ENCODE data around the gene LYPD5.

LYPD5 gene

DNA sequence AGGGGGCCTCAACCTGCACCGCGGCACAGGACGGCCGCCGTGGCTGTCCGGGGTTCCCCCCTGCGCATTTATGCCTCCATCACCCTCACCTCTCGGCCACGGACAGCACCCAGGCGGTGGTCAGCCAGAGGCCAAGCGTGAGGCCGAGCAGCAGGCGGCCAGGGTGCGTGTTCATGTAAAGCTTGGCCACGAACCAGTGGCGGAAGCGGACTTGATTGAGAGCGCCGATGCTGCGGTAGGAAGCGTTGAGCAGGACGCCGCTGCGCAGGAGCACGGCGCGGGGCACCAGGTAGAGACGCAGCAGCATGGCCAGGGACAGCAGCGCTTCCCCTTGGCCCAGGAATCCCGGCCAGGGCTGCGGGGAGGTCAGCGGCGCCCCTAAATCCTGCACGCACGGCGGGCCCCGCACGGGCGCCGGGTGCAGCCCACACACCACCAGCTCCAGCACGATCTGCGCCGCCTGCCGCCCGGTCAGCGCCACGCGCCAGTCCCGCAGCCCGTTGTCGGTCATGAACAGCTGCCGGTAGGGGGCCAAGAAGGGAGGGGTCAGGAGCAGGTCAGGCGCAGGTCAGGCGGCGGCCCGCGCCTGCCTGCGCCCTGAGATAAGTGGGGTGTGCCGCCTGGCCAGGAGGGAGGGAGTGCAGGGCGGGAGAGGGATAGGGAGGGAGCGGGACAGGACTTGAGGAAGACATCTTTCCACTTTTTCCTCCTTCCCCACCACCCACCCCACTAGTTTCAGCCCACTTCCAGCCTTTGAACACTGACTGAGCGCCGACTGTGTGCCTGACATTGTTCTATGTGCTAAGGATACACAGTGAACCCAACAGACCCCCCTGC, 27.9 kb downstream of the LYPD5 start:
- TF ChIP-seq, protein P1, sequence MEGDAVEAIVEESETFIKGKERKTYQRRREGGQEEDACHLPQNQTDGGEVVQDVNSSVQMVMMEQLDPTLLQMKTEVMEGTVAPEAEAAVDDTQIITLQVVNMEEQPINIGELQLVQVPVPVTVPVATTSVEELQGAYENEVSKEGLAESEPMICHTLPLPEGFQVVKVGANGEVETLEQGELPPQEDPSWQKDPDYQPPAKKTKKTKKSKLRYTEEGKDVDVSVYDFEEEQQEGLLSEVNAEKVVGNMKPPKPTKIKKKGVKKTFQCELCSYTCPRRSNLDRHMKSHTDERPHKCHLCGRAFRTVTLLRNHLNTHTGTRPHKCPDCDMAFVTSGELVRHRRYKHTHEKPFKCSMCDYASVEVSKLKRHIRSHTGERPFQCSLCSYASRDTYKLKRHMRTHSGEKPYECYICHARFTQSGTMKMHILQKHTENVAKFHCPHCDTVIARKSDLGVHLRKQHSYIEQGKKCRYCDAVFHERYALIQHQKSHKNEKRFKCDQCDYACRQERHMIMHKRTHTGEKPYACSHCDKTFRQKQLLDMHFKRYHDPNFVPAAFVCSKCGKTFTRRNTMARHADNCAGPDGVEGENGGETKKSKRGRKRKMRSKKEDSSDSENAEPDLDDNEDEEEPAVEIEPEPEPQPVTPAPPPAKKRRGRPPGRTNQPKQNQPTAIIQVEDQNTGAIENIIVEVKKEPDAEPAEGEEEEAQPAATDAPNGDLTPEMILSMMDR (IDR thresholded peaks at IDR 0.05; ENCODE audit: low read depth, low read length) = peak; percentile 64
- no peak for DNase-seq (ENCODE audit: extremely low read depth, low read depth)

DNA sequence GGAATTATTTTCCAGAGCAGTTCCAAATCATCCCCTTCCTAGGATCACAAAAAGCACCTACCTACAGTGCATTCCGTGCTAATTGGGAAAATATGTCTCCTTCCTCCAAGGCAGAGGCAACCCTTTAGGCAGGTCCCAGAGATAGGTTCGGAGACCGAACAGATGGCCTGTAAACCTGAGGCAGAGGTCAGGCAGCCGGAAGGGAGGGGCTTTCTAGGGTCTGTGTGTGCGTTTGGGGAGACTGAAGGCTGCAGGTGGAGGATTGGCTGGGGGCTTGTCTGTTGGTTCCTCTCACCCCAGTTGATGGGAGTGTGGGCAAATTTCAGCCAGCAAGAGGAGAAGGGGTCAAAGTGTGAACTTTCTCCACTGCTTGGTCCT, 28.5 kb downstream of the LYPD5 start:
- TF ChIP-seq, protein P1 (IDR thresholded peaks at IDR 0.05; ENCODE audit: low read depth, low read length) = no peak
- DNase-seq (ENCODE audit: extremely low read depth, low read depth) = no peak

DNA sequence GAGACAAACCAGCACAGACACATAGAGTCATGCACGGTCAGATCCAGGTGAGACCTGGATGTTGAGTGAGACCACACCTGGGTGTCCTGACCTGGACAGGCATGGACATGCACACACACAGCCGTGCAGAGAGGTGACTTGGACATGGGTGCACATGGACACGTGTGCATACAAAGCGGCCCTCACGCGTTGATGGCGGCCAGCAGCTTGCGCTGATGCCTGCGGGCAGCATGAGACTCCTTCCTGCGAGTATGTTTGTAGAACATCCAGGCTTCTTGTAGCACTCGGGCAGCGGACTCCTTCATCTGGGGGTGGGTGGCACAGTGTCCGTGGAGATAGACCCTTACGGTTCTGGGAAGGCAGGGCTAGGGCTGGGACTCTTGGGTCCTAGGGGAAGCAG, 33.0 kb downstream of the LYPD5 start:
- no peak for DNase-seq (ENCODE audit: extremely low read depth, low read depth)
- TF ChIP-seq, protein P1 (IDR thresholded peaks at IDR 0.05; ENCODE audit: low read depth, low read length) = no peak

DNA sequence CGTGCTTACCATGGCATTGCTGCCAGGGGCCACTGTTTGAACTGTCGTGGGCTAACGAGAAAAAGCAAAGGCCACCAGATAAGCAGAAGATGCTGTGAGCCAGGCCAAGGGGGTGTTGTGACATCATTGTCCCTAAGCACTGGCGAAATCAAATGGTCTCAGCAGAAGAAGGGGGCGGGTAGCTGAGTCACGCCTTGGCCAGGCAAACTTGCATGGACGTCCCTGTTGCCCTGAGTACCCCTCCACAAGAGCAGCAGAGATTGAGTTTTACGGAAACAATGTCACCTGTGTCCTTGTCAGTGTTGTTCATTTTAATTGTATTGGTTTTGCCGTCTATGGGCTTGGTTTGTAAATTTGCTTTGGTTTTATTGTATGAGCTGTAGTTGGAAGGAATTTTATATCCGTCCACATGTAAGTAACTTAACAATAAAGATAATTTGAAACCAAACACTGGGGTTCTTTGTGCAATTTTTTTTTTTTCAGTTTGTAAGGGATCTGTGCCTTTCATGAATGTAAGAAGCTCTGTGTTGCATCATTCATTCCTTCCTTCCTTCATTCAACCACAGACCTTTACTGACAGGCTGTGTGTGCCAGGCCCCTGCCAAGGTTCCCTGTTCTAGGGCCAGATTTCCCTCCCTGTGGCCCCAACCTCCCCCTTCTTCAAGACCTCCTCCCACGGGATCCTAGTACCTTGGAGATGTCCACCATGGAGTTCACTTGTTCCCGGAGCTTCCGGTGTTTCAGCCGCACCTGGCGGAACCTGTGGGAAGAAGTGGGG, 33.8 kb downstream of the LYPD5 start:
- DNase-seq (ENCODE audit: extremely low read depth, low read depth) = no peak
- TF ChIP-seq, protein P1 (IDR thresholded peaks at IDR 0.05; ENCODE audit: low read depth, low read length) = no peak

DNA sequence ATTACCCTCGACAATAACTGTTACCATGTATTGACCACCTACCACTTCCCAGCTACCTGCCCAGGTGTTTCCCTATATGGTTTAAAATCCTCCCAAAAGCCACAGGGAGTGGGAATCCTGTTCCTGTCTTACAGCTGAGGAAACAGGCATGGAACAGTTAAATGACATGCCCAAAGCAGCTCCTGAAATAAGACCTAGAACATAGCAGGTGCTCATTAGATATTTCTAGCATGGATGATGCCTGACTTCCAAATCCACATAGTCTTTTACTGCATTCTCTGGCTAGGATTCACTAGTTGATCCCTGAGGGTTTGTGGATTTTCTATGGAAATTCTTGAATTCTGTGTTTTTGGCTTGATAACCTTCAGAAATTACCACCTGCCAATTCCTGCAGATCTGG, 34.4 kb downstream of the LYPD5 start:
- DNase-seq (ENCODE audit: extremely low read depth, low read depth) = no peak
- TF ChIP-seq, protein P1 (IDR thresholded peaks at IDR 0.05; ENCODE audit: low read depth, low read length) = no peak

DNA sequence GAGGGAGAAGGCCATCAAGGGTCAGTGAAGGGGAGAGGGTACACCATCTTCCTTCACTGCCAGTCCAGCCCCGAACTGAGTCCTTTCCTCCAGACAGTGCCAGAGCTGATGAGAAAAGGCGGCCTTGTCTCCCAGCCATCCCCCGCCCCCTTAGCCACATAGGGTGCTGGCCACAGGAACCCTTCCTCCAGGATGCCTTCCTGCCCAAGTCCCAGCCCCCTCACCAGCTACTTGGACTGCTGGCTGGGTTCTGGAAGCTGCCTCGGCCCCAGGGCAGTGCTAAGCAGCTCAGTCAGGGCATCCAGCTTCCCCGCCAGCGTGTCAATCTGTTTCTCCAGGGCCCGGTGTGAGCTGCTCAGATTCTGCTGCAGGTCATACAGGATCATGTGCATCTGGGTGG, 34.9 kb downstream of the LYPD5 start:
- no peak for DNase-seq (ENCODE audit: extremely low read depth, low read depth)
- TF ChIP-seq, protein P1 (IDR thresholded peaks at IDR 0.05; ENCODE audit: low read depth, low read length) = no peak

DNA sequence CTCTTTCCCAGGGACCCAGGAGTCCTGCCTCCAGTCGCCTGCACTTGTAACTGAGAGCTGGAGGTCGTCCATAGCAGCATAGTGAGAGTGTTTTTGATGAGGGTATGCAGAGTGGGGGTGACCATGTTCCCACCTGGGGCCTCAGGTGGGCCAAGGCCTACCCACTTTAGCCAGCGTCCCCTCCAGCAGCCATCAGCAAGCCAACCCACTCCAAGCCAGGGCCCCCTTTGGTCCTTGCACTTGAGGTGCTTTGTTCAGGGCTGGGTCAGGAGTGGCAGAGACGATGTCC, 35.5 kb downstream of the LYPD5 start:
- no peak for DNase-seq (ENCODE audit: extremely low read depth, low read depth)

More for the DNA sequence above, 35.5 kb downstream of the LYPD5 start:
- TF ChIP-seq, protein P1 (IDR thresholded peaks at IDR 0.05; ENCODE audit: low read depth, low read length) = no peak

All from AG09319 (cell line).